ENCODE measurements around the gene PMPCA. TPM values are rescaled to one million over a fixed set of nuclear protein-coding genes. Genes with fewer than 3 reads are reported as not detected.

PMPCA gene
- total and polyA plus RNA-seq, 2 donors (not counting 3 experiments of a cell fraction or from before 2014, with no cell fraction given) = 69.0 to 75.3 TPM

- TF ChIP-seq FOS (IDR thresholded peaks at IDR 0.05; ENCODE audit: borderline replicate concordance, insufficient read depth, low read length) = no peak
- TF ChIP-seq MAX (IDR thresholded peaks at IDR 0.05; ENCODE audit: insufficient read depth, insufficient read length) = no peak
- no peak for TF ChIP-seq MYC (IDR thresholded peaks at IDR 0.05; ENCODE audit: low read depth, low read length)
- no peak for TF ChIP-seq JUN (IDR thresholded peaks at IDR 0.05; ENCODE audit: borderline replicate concordance, insufficient read depth, insufficient read length, low read depth)
- TF ChIP-seq GATA2 (IDR thresholded peaks at IDR 0.05; ENCODE audit: insufficient read depth, insufficient read length, low read depth, low read length) = no peak
- TF ChIP-seq CTCF (IDR thresholded peaks at IDR 0.05; ENCODE audit: extremely low read depth in 1 of 2, insufficient read depth in 1 of 2, low read depth in 1 of 2, low read length in 2 of 2) = no peak
- no peak for TF ChIP-seq POLR2AphosphoS5 (IDR thresholded peaks at IDR 0.05; ENCODE audit: insufficient read depth, low read depth, low read length)
- TF ChIP-seq EZH2 (IDR thresholded peaks at IDR 0.05; ENCODE audit: borderline replicate concordance, low read depth, low read length, severe bottlenecking) = no peak
- no peak for TF ChIP-seq POLR2A (IDR thresholded peaks at IDR 0.05; ENCODE audit: low read depth, low read length)
- Histone ChIP-seq H3K4me2 (ENCODE audit: insufficient read depth, low read length) (no peak overlapping the region), H3K36me3 (ENCODE audit: control insufficient read depth in 2 of 2, extremely low read depth in 1 of 2, insufficient read depth in 2 of 2, low read length in 2 of 2) (peaks cover 22 to 49% of the 10 kb centered on the region in 2 experiments), H3K9me3 (replicated peaks; ENCODE audit: control insufficient read depth, insufficient read depth, low read length) (no peaks in the 10 kb centered on the region), H3K4me3 (replicated peaks in 1 of 3; ENCODE audit: insufficient read depth in 1 of 3, low read depth in 1 of 3, low read length in 3 of 3) (no peak overlapping the region), H3K79me2 (ENCODE audit: control insufficient read depth, insufficient read depth, low read length) (no peaks in the 10 kb centered on the region), H3K27ac (ENCODE audit: insufficient read depth, low read depth, low read length) (no peak overlapping the region), H3K27me3 (ENCODE audit: control insufficient read depth in 2 of 2, insufficient read depth in 2 of 2, low read length in 2 of 2) (no peaks in the 10 kb centered on the region), H2AFZ (ENCODE audit: low read depth, low read length) (no peak overlapping the region), H3K4me1 (ENCODE audit: control insufficient read depth, extremely low read depth, insufficient read depth, low read length) (no peaks in the 10 kb centered on the region), H3K9ac (replicated peaks; ENCODE audit: extremely low read depth, insufficient read depth, low read length) (no peak overlapping the region), H3K9me1 (replicated peaks; ENCODE audit: control insufficient read depth, extremely low read depth, insufficient read depth, low read length) (no peaks in the 10 kb centered on the region), H4K20me1 (replicated peaks; ENCODE audit: control insufficient read depth, extremely low read depth, insufficient read depth, low read length) (no peaks in the 10 kb centered on the region)
- intact Hi-C loops (cut with micrococcal nuclease) = no loop called here
- dilution Hi-C loops (cut with MboI; ENCODE audit: extremely low pct_ligation_motif_present, low sequenced_read_pairs) = no loop called here
- FAIRE-seq = no peak
- ChIA-PET CTCF (no interaction called here), POLR2A (no interaction called here)
- BruUV-seq (replicated peaks) = no TSS peak
- no peak for DNase-seq (ENCODE audit: low read depth, low spot score)
These were observed 11.3 kb downstream of the PMPCA start for GRCh38 chr9:136421791-136422190.

All from endothelial cell of umbilical vein (primary cell).